Stomach (tissue), 19 donors: ENCODE data around the gene IPO9. TPM values are rescaled to one million over a fixed set of nuclear protein-coding genes. Genes with fewer than 3 reads are reported as not detected.

Experiments used
- DNase-seq, 2 donors: peaks; one replicate each; pipeline versions ENCODE4 v3.0.0 to v3.0.0-alpha.2; 2013 to 2019
- H3K27ac ChIP-seq, 5 donors: fragments of 200-600 bp in 4 of 5; sonication (generic) in 4 of 5; one replicate each; pipeline ENCODE4 v1.5.1; 2013 to 2019; ENCODE audit warnings: mild to moderate bottlenecking in 1 of 5, moderate library complexity in 1 of 5
- H3K27me3 ChIP-seq, 3 donors: fragments of 200-600 bp; sonication (generic); one replicate each; pipeline ENCODE4 v1.5.1; 2017 to 2019; ENCODE audit warnings: mixed run types in 1 of 3
- H3K36me3 ChIP-seq, 4 donors: fragments of 200-600 bp; sonication (generic); 1 replicate in 3 of 4; 2 replicates in 1 of 4; pipeline ENCODE4 v1.5.1; 2016 to 2019
- H3K4me1 ChIP-seq, 4 donors: fragments of 200-600 bp; sonication (generic); one replicate each; pipeline ENCODE4 v1.5.1; 2016 to 2019
- H3K4me3 ChIP-seq, 4 donors: fragments of 200-600 bp; sonication (generic) in 3 of 4; one replicate each; pipeline ENCODE4 v1.5.1; 2016 to 2019; ENCODE audit warnings: mild to moderate bottlenecking in 1 of 4
- H3K9me3 ChIP-seq, 4 donors: fragments of 200-600 bp; sonication (generic); one replicate each; pipeline ENCODE4 v1.5.1; 2016 to 2019
- CTCF ChIP-seq, 7 experiments: fragments of 450-650 bp in 4 of 7; fragments of 200-600 bp in 3 of 7; sonication (generic) in 3 of 7; IDR thresholded peaks; one replicate each; pipeline ENCODE4 v1.5.1; 2016 to 2019; ENCODE audit warnings: antibody characterized with exemption in 7 of 7, control low read depth in 2 of 7, mild to moderate bottlenecking in 1 of 7
- EP300 ChIP-seq: sonication (generic); formaldehyde crosslinking; IDR thresholded peaks from one replicate; pipeline ENCODE4 v1.6.1; 2017; ENCODE audit warnings: antibody characterized with exemption
- POLR2A ChIP-seq, 4 donors: fragments of 450-650 bp; IDR thresholded peaks; one replicate each; pipeline ENCODE4 v1.6.1; 2016; ENCODE audit warnings: antibody characterized with exemption in 4 of 4, control low read depth in 2 of 4, mild to moderate bottlenecking in 1 of 4, moderate library complexity in 1 of 4
- POLR2AphosphoS5 ChIP-seq, 3 donors: sonication (generic); formaldehyde crosslinking; IDR thresholded peaks; one replicate each; pipeline ENCODE4 v1.6.1; 2016; ENCODE audit warnings: antibody characterized with exemption in 3 of 3
- WGBS, 5 donors: extraction: QIAGEN DNeasy Blood & Tissue Kit in 3 of 5; methylation state at CpG; one replicate each; pipeline versions ENCODE4 v1.1.5 to v1.1.7; 2013 to 2018; 5-methylcytosine and 5-hydroxymethylcytosine counted together
- intact Hi-C: fragments of 100-400 bp; cut with DNase I; formaldehyde crosslinking; loops from one replicate; pipeline ENCODE4 v1.15.1; 2023; ENCODE audit warnings: low total_unique reads
- long read RNA-seq, 10 donors: transcript quantifications; one replicate each; lab custom pipeline, GENCODE V29; 2026
- polyA plus RNA-seq, 3 donors: library from polyadenylated mRNA; stranded (reverse); fragments of 200-250 nt; gene quantifications; one replicate each; pipeline ENCODE4 v1.2.3, GENCODE V29; 2013
- total RNA-seq, 5 donors: library from RNA; depleted of rRNA; stranded (reverse); fragments of >200 nt; gene quantifications; one replicate each; pipeline versions ENCODE4 v1.1.0 to v1.2.3, GENCODE V29; 2014 to 2016
- donor health status: healthy with polysubstance abuse.
- donor health status: Bipolar disorder and iron deficiency.
- donor health status: healthy.

The IPO9 gene
- total RNA-seq = 10 to 100 TPM in 2 of 5 donors, 1 to 10 TPM in 3; 5.2 to 27.9 (median 9.9) TPM
- 10 to 100 TPM; 13.5 to 18.6 (median 14.4) TPM for polyA plus RNA-seq
- long read RNA-seq, donor 1, full-length matches to known transcripts = 1 of 1 reads
- long read RNA-seq, donor 1, partial matches to known transcripts = 0 of 1 reads
- long read RNA-seq, donor 1, other reads (novel, unspliced or antisense) = 0 of 1 reads
- long read RNA-seq, donor 2, full-length matches to known transcripts = 3 of 3 reads
- long read RNA-seq, donor 2, partial matches to known transcripts = 0 of 3 reads
- long read RNA-seq, donor 2, other reads (novel, unspliced or antisense) = 0 of 3 reads
- long read RNA-seq, donor 3 = 0 reads
- long read RNA-seq, donor 4 = 0 reads
- long read RNA-seq, donor 5, full-length matches to known transcripts = 3 of 3 reads
- long read RNA-seq, donor 5, partial matches to known transcripts = 0 of 3 reads
- long read RNA-seq, donor 5, other reads (novel, unspliced or antisense) = 0 of 3 reads
- long read RNA-seq, donor 6 = 0 reads
- long read RNA-seq, donor 7, full-length matches to known transcripts = 2 of 8 reads
- long read RNA-seq, donor 7, partial matches to known transcripts = 6 of 8 reads
- long read RNA-seq, donor 7, other reads (novel, unspliced or antisense) = 0 of 8 reads
- long read RNA-seq, donor 8, full-length matches to known transcripts = 2 of 2 reads
- long read RNA-seq, donor 8, partial matches to known transcripts = 0 of 2 reads
- long read RNA-seq, donor 8, other reads (novel, unspliced or antisense) = 0 of 2 reads
- long read RNA-seq, donor 9 = 0 reads
- long read RNA-seq, donor 10, full-length matches to known transcripts = 2 of 2 reads
- long read RNA-seq, donor 10, partial matches to known transcripts = 0 of 2 reads
- long read RNA-seq, donor 10, other reads (novel, unspliced or antisense) = 0 of 2 reads

- intact Hi-C loops = no loop called here
- Histone ChIP-seq H3K36me3 (no peaks in the 10 kb centered on the region), H3K4me3 (peak within 1 kb of the TSS; percentile 88 to 100 (median 94)), H3K4me1 (peaks cover 7 to 58% (median 39%) of the 10 kb centered on the region in 4 donors), H3K27ac (peak within 1 kb of the TSS; percentile 82 to 96 (median 93)), H3K9me3 (no peaks in the 10 kb centered on the region), H3K27me3 (no peaks in the 10 kb centered on the region)
- WGBS, 5 donors = 1 to 2% (median 1%) methylated on average over 41 to 58 of the region's 58 CpGs
- TF ChIP-seq CTCF (IDR thresholded peaks at IDR 0.05) (peak in 6 of 7 experiments; percentile 15 to 96 (median 92)), POLR2AphosphoS5 (IDR thresholded peaks at IDR 0.05) (peak; percentile 64 to 93 (median 69)), POLR2A (IDR thresholded peaks at IDR 0.05) (no peak), EP300 (no peak)
- peak; percentile 97 to 98 for DNase-seq
Observed at GRCh38 chr1:201828820-201829774, at the start of gene IPO9. TSS of gene IPO9 (plus strand) at chr1:201829157. CDS start at chr1:201829210, 53 bp downstream.

GRCh38 chr1:201779351-201779880 lies 49.5 kb upstream of the IPO9 start:
- H3K27ac ChIP-seq = peak overlapping the region in 4 of 5 donors; percentile 40 to 60 (median 52)
- TF ChIP-seq POLR2AphosphoS5 (IDR thresholded peaks at IDR 0.05) (no peak), POLR2A (IDR thresholded peaks at IDR 0.05) (no peak), CTCF (IDR thresholded peaks at IDR 0.05) (no peak), EP300 (no peak)

GRCh38 chr1:201780952-201781351 lies 48.0 kb upstream of the IPO9 start:
- intact Hi-C loops = no loop called here
- Histone ChIP-seq H3K27me3 (no peaks in the 10 kb centered on the region), H3K27ac (peak overlapping the region in 2 of 5 donors; percentile 21 to 22), H3K4me3 (no peak overlapping the region), H3K9me3 (no peaks in the 10 kb centered on the region), H3K36me3 (peaks cover 31 to 52% (median 48%) of the 10 kb centered on the region in 4 donors), H3K4me1 (peaks cover 4 to 24% (median 16%) of the 10 kb centered on the region in 4 donors)
- DNase-seq = no peak
- WGBS, 5 donors = 83 to 91% (median 88%) methylated on average over 6 of the region's 6 CpGs
- TF ChIP-seq EP300 = no peak
- TF ChIP-seq CTCF (IDR thresholded peaks at IDR 0.05) = no peak
- TF ChIP-seq POLR2AphosphoS5 (IDR thresholded peaks at IDR 0.05) = no peak
- no peak for TF ChIP-seq POLR2A (IDR thresholded peaks at IDR 0.05)

More at GRCh38 chr1:201779351-201779880, 49.5 kb upstream of the IPO9 start:
- Histone ChIP-seq H3K4me3 (no peak overlapping the region), H3K4me1 (peaks cover 4 to 24% (median 16%) of the 10 kb centered on the region in 4 donors), H3K27me3 (no peaks in the 10 kb centered on the region), H3K36me3 (peaks cover 25 to 42% (median 40%) of the 10 kb centered on the region in 4 donors), H3K9me3 (no peaks in the 10 kb centered on the region)
- no peak for DNase-seq
- 47 to 59% (median 56%) methylated on average over 5 to 6 of the region's 6 CpGs for WGBS, 5 donors
- intact Hi-C loops = no loop called here
